ENCODE data around the gene RETREG1.

DNA sequence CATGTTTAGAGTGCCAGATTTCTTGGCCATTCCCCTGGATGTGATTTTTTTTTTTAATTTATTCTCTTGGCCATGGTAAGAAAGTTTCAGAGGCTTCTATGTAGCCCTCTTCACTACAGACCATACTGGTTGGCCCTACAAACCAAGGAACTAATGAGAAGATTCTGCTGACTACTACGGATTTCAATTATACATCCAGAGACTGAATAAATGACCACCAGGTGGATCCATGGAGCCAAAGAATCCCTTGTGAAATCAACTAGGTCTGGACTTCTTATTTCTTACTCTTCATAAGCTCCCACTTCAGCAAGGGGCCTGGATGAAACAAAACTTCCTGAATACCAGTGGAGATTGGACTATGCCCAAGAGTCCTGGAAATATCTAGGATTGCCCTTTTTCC is 178.8 kb downstream of the RETREG1 start:
- TF ChIP-seq, protein P1, sequence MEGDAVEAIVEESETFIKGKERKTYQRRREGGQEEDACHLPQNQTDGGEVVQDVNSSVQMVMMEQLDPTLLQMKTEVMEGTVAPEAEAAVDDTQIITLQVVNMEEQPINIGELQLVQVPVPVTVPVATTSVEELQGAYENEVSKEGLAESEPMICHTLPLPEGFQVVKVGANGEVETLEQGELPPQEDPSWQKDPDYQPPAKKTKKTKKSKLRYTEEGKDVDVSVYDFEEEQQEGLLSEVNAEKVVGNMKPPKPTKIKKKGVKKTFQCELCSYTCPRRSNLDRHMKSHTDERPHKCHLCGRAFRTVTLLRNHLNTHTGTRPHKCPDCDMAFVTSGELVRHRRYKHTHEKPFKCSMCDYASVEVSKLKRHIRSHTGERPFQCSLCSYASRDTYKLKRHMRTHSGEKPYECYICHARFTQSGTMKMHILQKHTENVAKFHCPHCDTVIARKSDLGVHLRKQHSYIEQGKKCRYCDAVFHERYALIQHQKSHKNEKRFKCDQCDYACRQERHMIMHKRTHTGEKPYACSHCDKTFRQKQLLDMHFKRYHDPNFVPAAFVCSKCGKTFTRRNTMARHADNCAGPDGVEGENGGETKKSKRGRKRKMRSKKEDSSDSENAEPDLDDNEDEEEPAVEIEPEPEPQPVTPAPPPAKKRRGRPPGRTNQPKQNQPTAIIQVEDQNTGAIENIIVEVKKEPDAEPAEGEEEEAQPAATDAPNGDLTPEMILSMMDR (IDR thresholded peaks at IDR 0.05): no peak
- TF ChIP-seq POLR2A (IDR thresholded peaks at IDR 0.05): no peak
